Trophoblast cell (in vitro differentiated cells and primary cell): ENCODE results near the gene GFI1.
"Not testable (repeated sequence)": the region's sequence is repeated elsewhere in the genome, so short reads cannot be mapped to it uniquely, and the experiment has no call there.

Source experiments
- DNase-seq, 2 donors: peaks; one replicate each; pipeline ENCODE4 v3.0.0-alpha.2; 2016
- H2AFZ ChIP-seq: 2 replicates; pipeline ENCODE4 v1.6.1; 2013; ENCODE audit warnings: low read length, moderate library complexity, mild to moderate bottlenecking; ENCODE audit not compliant: insufficient read depth, poor library complexity
- H2AK5ac ChIP-seq: 2 replicates; pipeline ENCODE4 v1.6.1; 2013; ENCODE audit warnings: mild to moderate bottlenecking, low read length
- H2BK120ac ChIP-seq: 2 replicates; pipeline ENCODE4 v1.6.1; 2013; ENCODE audit warnings: low read length, mild to moderate bottlenecking, moderate library complexity; ENCODE audit not compliant: insufficient read depth, poor library complexity
- H2BK12ac ChIP-seq: 2 replicates; pipeline ENCODE4 v1.6.1; 2013; ENCODE audit warnings: mild to moderate bottlenecking, low read length, moderate library complexity
- H2BK5ac ChIP-seq: 2 replicates; pipeline ENCODE4 v1.6.1; 2013; ENCODE audit warnings: low read length, low read depth, moderate library complexity, mild to moderate bottlenecking; ENCODE audit not compliant: poor library complexity
- H3K14ac ChIP-seq: 2 replicates; pipeline ENCODE4 v1.6.1; 2013; ENCODE audit warnings: mild to moderate bottlenecking, low read length
- H3K18ac ChIP-seq: 2 replicates; pipeline ENCODE4 v1.6.1; 2013; ENCODE audit warnings: mild to moderate bottlenecking, low read length
- H3K23ac ChIP-seq: 2 replicates; pipeline ENCODE4 v1.6.1; 2013; ENCODE audit warnings: low read length
- H3K27ac ChIP-seq: 2 replicates; pipeline ENCODE4 v1.5.1; 2013; ENCODE audit warnings: low read depth, mild to moderate bottlenecking, inconsistent platforms, low read length, moderate library complexity
- H3K27me3 ChIP-seq: 2 replicates; pipeline ENCODE4 v1.6.1; 2013; ENCODE audit warnings: inconsistent platforms, mild to moderate bottlenecking, low read length, moderate library complexity; ENCODE audit not compliant: insufficient read depth
- H3K36me3 ChIP-seq, 2 experiments: 1 replicate in 1 of 2; 2 replicates in 1 of 2; pipeline ENCODE4 v1.6.1; 2013; ENCODE audit warnings: low read length in 2 of 2, mild to moderate bottlenecking in 2 of 2, moderate library complexity in 1 of 2; ENCODE audit not compliant: insufficient read depth in 2 of 2, control insufficient read depth in 1 of 2
- H3K4ac ChIP-seq: 2 replicates; pipeline ENCODE4 v1.6.1; 2013; ENCODE audit warnings: low read depth, mild to moderate bottlenecking, low read length, moderate library complexity
- H3K4me1 ChIP-seq, 2 experiments: 1 replicate in 1 of 2; 2 replicates in 1 of 2; pipeline ENCODE4 v1.6.1; 2013; ENCODE audit warnings: low read length in 2 of 2, mild to moderate bottlenecking in 2 of 2, moderate library complexity in 1 of 2; ENCODE audit not compliant: insufficient read depth in 2 of 2, control insufficient read depth in 1 of 2
- H3K4me2 ChIP-seq: 2 replicates; pipeline ENCODE4 v1.6.1; 2013; ENCODE audit warnings: inconsistent platforms, mild to moderate bottlenecking, low read length, moderate library complexity
- H3K4me3 ChIP-seq: 2 replicates; pipeline ENCODE4 v1.5.1; 2013; ENCODE audit warnings: mild to moderate bottlenecking, low read depth, low read length, inconsistent platforms
- H3K79me1 ChIP-seq: one replicate; pipeline ENCODE4 v1.6.1; 2013; ENCODE audit warnings: low read length
- H3K79me2 ChIP-seq: 2 replicates; pipeline ENCODE4 v1.6.1; 2013; ENCODE audit warnings: low read length, mild to moderate bottlenecking; ENCODE audit not compliant: control insufficient read depth, insufficient read depth, poor library complexity
- H3K9ac ChIP-seq: 2 replicates; pipeline ENCODE4 v1.6.1; 2013; ENCODE audit warnings: mild to moderate bottlenecking, low read length
- H3K9me3 ChIP-seq: 2 replicates; pipeline ENCODE4 v1.6.1; 2013; ENCODE audit warnings: low read depth, mild to moderate bottlenecking, control low read depth, inconsistent platforms, low read length; ENCODE audit not compliant: insufficient read depth
- H4K12ac ChIP-seq: 2 replicates; pipeline ENCODE4 v1.6.1; 2013; ENCODE audit warnings: low read depth, mild to moderate bottlenecking, low read length, moderate library complexity
- H4K8ac ChIP-seq: 2 replicates; pipeline ENCODE4 v1.6.1; 2013; ENCODE audit warnings: low read depth, mild to moderate bottlenecking, low read length, moderate library complexity
- H4K91ac ChIP-seq: one replicate; pipeline ENCODE4 v1.6.1; 2013; ENCODE audit warnings: low read depth, mild to moderate bottlenecking, low read length, moderate library complexity
- WGBS: extraction: QIAGEN DNeasy Blood & Tissue Kit; methylation state at CpG from one replicate; pipeline ENCODE4 v1.1.7; 2013; ENCODE audit warnings: missing lambda C conversion rate; ENCODE audit not compliant: insufficient read length, insufficient coverage; ENCODE audit errors: extremely low coverage; 5-methylcytosine and 5-hydroxymethylcytosine counted together

Gene GFI1

GRCh38 chr1:92524944-92525590 lies 38.3 kb upstream of the GFI1 start:
- not testable (repeated sequence) for H2BK12ac ChIP-seq, H2BK5ac ChIP-seq, H3K4ac ChIP-seq, H2AK5ac ChIP-seq, H3K4me2 ChIP-seq, H3K4me3 ChIP-seq, H3K79me1 ChIP-seq, H4K12ac ChIP-seq, H3K23ac ChIP-seq, H3K79me2 ChIP-seq, H4K91ac ChIP-seq, H2AFZ ChIP-seq, H3K4me1 ChIP-seq, H3K18ac ChIP-seq, H3K36me3 ChIP-seq, H3K27me3 ChIP-seq, H2BK120ac ChIP-seq, H4K8ac ChIP-seq, H3K9me3 ChIP-seq, H3K9ac ChIP-seq, DNase-seq, H3K27ac ChIP-seq, H3K14ac ChIP-seq
- WGBS = no CpG with 5 or more reads among the region's 9 CpGs

DNA sequence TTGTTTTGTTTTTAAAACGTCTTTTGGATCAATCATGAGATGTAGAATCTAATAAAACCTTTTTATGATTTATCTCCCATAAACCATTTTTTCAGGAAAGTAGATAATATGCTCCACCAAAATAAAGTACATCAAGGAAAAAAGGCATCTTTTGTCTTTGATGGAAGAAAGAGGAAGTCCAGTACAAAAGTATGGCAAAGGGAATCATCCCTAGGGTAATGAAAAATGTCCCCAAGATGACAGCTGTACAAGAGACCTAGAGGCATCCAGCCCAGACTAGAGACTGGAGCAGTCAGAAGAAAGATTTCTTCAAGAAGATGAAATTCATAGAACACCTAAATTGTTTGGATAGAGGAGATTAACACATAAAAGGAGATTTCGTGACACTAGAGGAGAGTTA lies 32.3 kb upstream of the GFI1 start:
- DNase-seq = no peak
- Histone ChIP-seq H3K4me2 (no peak overlapping the region), H2BK12ac (no peak overlapping the region)

GRCh38 chr1:92516574-92516973 lies 29.8 kb upstream of the GFI1 start:
- no peak overlapping the region for H2BK120ac ChIP-seq
- H4K91ac ChIP-seq = no peak overlapping the region
- H3K4me1 ChIP-seq = no peaks in the 10 kb centered on the region
- no peak overlapping the region for H2BK12ac ChIP-seq
- no peak overlapping the region for H3K4ac ChIP-seq
- H3K27ac ChIP-seq = no peak overlapping the region
- H2AFZ ChIP-seq = no peak overlapping the region
- no peak overlapping the region for H2AK5ac ChIP-seq
- no peak overlapping the region for H3K4me2 ChIP-seq
- no peak for DNase-seq
- no peak overlapping the region for H3K4me3 ChIP-seq
- H3K79me2 ChIP-seq = no peaks in the 10 kb centered on the region
- no peak overlapping the region for H2BK5ac ChIP-seq
- no peak overlapping the region for H4K12ac ChIP-seq
- H3K36me3 ChIP-seq = peaks cover 0 to 2% of the 10 kb centered on the region in 2 experiments
- H3K23ac ChIP-seq = no peak overlapping the region
- H3K18ac ChIP-seq = no peak overlapping the region
- no peak overlapping the region for H3K9ac ChIP-seq
- WGBS = no CpG with 5 or more reads among the region's 1 CpG
- H3K27me3 ChIP-seq = no peaks in the 10 kb centered on the region
- H3K79me1 ChIP-seq = no peaks in the 10 kb centered on the region
- H3K14ac ChIP-seq = no peak overlapping the region
- H3K9me3 ChIP-seq = no peaks in the 10 kb centered on the region
- H4K8ac ChIP-seq = no peak overlapping the region

More for the DNA sequence above, 32.3 kb upstream of the GFI1 start:
- Histone ChIP-seq H2AK5ac (no peak overlapping the region), H3K9me3 (no peaks in the 10 kb centered on the region), H2BK5ac (no peak overlapping the region), H3K4me3 (no peak overlapping the region), H3K4ac (no peak overlapping the region), H3K79me2 (no peaks in the 10 kb centered on the region), H3K9ac (no peak overlapping the region), H2BK120ac (no peak overlapping the region), H3K79me1 (no peaks in the 10 kb centered on the region), H3K14ac (no peak overlapping the region), H3K27me3 (no peaks in the 10 kb centered on the region), H3K36me3 (no peaks in the 10 kb centered on the region), H4K91ac (no peak overlapping the region), H4K12ac (no peak overlapping the region), H3K4me1 (no peaks in the 10 kb centered on the region), H4K8ac (no peak overlapping the region), H3K23ac (no peak overlapping the region), H3K27ac (no peak overlapping the region), H2AFZ (no peak overlapping the region), H3K18ac (no peak overlapping the region)
- WGBS = no CpG with 5 or more reads among the region's 2 CpGs

GRCh38 chr1:92515796-92516201 lies 29.1 kb upstream of the GFI1 start:
- Histone ChIP-seq H4K91ac (no peak overlapping the region), H3K27me3 (no peaks in the 10 kb centered on the region), H3K14ac (no peak overlapping the region), H2BK12ac (no peak overlapping the region), H3K4me3 (no peak overlapping the region), H3K4ac (no peak overlapping the region), H3K23ac (no peak overlapping the region), H2BK5ac (no peak overlapping the region), H2AFZ (no peak overlapping the region), H2BK120ac (no peak overlapping the region), H3K79me1 (no peaks in the 10 kb centered on the region), H3K79me2 (no peaks in the 10 kb centered on the region), H3K9me3 (no peaks in the 10 kb centered on the region), H4K12ac (no peak overlapping the region), H3K9ac (no peak overlapping the region), H3K18ac (no peak overlapping the region), H4K8ac (no peak overlapping the region), H3K4me2 (no peak overlapping the region), H2AK5ac (no peak overlapping the region), H3K4me1 (no peaks in the 10 kb centered on the region), H3K27ac (no peak overlapping the region), H3K36me3 (peaks cover 0 to 2% of the 10 kb centered on the region in 2 experiments)
- no CpG with 5 or more reads among the region's 3 CpGs for WGBS
- DNase-seq = no peak
